Measurements from ENCODE around the gene TBC1D21. TPM values are rescaled to one million over a fixed set of nuclear protein-coding genes. Genes with fewer than 3 reads are reported as not detected.
"Not testable (repeated sequence)": the region's sequence is repeated elsewhere in the genome, so short reads cannot be mapped to it uniquely, and the experiment has no call there.

Gene TBC1D21
- total RNA-seq, 1 donor from 2014 or later: not detected

GRCh38 chr15:73937296-73937695 is 63.9 kb downstream of the TBC1D21 start:
- no peak overlapping the region for H3K4me3 Mint-ChIP-seq (ENCODE audit: low read depth)
- TF ChIP-seq CTCF (IDR thresholded peaks at IDR 0.05; ENCODE audit: unreplicated experiment): no peak
- no peaks in the 10 kb centered on the region for H3K27me3 Mint-ChIP-seq
- H3K27ac Mint-ChIP-seq: no peak overlapping the region
- H3K36me3 Mint-ChIP-seq (ENCODE audit: insufficient read depth): no peaks in the 10 kb centered on the region
- no peak for DNase-seq (ENCODE audit: low spot score, unreplicated experiment)
- H3K9me3 Mint-ChIP-seq (ENCODE audit: low read depth): no peaks in the 10 kb centered on the region
- H3K4me1 Mint-ChIP-seq (ENCODE audit: low read depth): peaks cover 4% of the 10 kb centered on the region

DNA sequence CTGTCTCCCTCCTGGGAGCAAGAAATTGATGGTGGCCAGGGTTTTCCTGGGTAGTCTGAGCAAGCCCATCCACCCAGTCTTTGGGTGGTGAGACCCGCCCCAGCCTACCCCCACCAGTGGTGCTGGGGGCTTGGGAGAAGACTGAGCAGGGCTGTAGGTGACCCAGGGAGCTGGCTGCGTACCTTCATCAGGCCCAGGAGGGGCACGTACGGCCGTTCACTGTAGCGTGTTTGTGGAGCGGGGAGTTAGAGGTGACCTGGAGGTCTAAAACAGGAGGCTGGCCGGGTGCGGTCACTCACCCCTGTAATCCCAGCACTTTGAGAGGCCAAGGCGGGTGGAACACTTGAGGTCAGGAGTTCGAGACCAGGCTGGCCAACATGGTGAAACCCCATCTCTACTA is 64.4 kb downstream of the TBC1D21 start:
- no peaks in the 10 kb centered on the region for H3K9me3 Mint-ChIP-seq (ENCODE audit: low read depth)
- H3K27ac Mint-ChIP-seq: no peak overlapping the region
- no peaks in the 10 kb centered on the region for H3K27me3 Mint-ChIP-seq
- TF ChIP-seq CTCF (IDR thresholded peaks at IDR 0.05; ENCODE audit: unreplicated experiment): no peak
- H3K36me3 Mint-ChIP-seq (ENCODE audit: insufficient read depth): no peaks in the 10 kb centered on the region
- peaks cover 4% of the 10 kb centered on the region for H3K4me1 Mint-ChIP-seq (ENCODE audit: low read depth)
- DNase-seq (ENCODE audit: low spot score, unreplicated experiment): no peak
- H3K4me3 Mint-ChIP-seq (ENCODE audit: low read depth): no peak overlapping the region

- H3K36me3 Mint-ChIP-seq (ENCODE audit: insufficient read depth); H3K4me1 Mint-ChIP-seq (ENCODE audit: low read depth); H3K9me3 Mint-ChIP-seq (ENCODE audit: low read depth); DNase-seq (ENCODE audit: low spot score, unreplicated experiment); H3K4me3 Mint-ChIP-seq (ENCODE audit: low read depth); H3K27ac Mint-ChIP-seq; H3K27me3 Mint-ChIP-seq: not testable (repeated sequence)
Observed at GRCh38 chr15:73938516-73938915, 65.2 kb downstream of the TBC1D21 start.

Other genes with a start within 250 kb of the TBC1D21 start
- 81.1 and 89.9 TPM in 2 replicates for gene NPTN, start 240.2 kb upstream of the TBC1D21 start, total RNA-seq
- 198 and 207 TPM in 2 replicates for gene CD276, start 189.2 kb upstream of the TBC1D21 start, total RNA-seq
- 3.7 and 4.5 TPM in 2 replicates for gene INSYN1, start 120.2 kb upstream of the TBC1D21 start, total RNA-seq
- 17.1 and 17.4 TPM in 2 replicates for gene LOXL1, start 52.9 kb downstream of the TBC1D21 start, total RNA-seq
- gene STOML1, start 118.7 kb downstream of the TBC1D21 start, total RNA-seq: 8.0 and 8.7 TPM in 2 replicates
- 27.8 and 29.9 TPM in 2 replicates for gene PML, start 121.2 kb downstream of the TBC1D21 start, total RNA-seq
- gene GOLGA6A, start 209.0 kb downstream of the TBC1D21 start, total RNA-seq: 0.64 and 0.89 TPM in 2 replicates

All from progenitor cell of endocrine pancreas (in vitro differentiated cells).